Endothelial cell of umbilical vein (primary cell): ENCODE data around the gene SLC44A3. TPM values are rescaled to one million over a fixed set of nuclear protein-coding genes. Genes with fewer than 3 reads are reported as not detected.

Experiments used
- BruUV-seq: library from RNA; stranded (reverse); fragments of 400-500 nt; replicated peaks from 2 replicates; lab custom pipeline; 2021; lab: Mats Ljungman, UMichigan
- CTCF ChIA-PET: fragments of 300-600, 350-600 bp; sonication (Branson Sonifier 250); formaldehyde crosslinking; loops from one replicate; lab custom pipeline; 2021; ENCODE audit warnings: antibody characterized with exemption, inconsistent platforms; lab: Charles Lee
- POLR2A ChIA-PET: fragments of 300-600, 350-600 bp; sonication (Branson Sonifier 250); formaldehyde crosslinking; loops from one replicate; lab custom pipeline; 2021; ENCODE audit warnings: antibody characterized with exemption, inconsistent platforms; lab: Charles Lee
- DNase-seq: peaks from one replicate; pipeline ENCODE4 v3.0.0-alpha.2; 2011; ENCODE audit warnings: low read depth, low spot score
- FAIRE-seq: peaks from 2 replicates; lab custom pipeline; 2011; peaks lifted over from hg19 to GRCh38; lab: Jason Lieb, UNC
- H2AFZ ChIP-seq: 2 replicates; pipeline ENCODE4 v1.6.0; 2012; ENCODE audit warnings: low read depth, low read length, control low read depth, inconsistent platforms
- H3K27ac ChIP-seq: 2 replicates; pipeline ENCODE4 v1.5.1; 2011; ENCODE audit warnings: low read depth, mild to moderate bottlenecking, control low read depth, low read length, moderate library complexity; ENCODE audit not compliant: insufficient read depth
- H3K27me3 ChIP-seq, 2 experiments: 2 replicates each; pipeline versions ENCODE4 v1.6.0 to v1.6.1; 2011; ENCODE audit warnings: low read length in 2 of 2, mixed read lengths in 1 of 2; ENCODE audit not compliant: control insufficient read depth in 2 of 2, insufficient read depth in 2 of 2
- H3K36me3 ChIP-seq, 2 experiments: 2 replicates in 1 of 2; 3 replicates in 1 of 2; pipeline ENCODE4 v1.5.1; 2011; ENCODE audit warnings: low read length in 2 of 2, mild to moderate bottlenecking in 1 of 2, moderate library complexity in 1 of 2; ENCODE audit not compliant: control insufficient read depth in 2 of 2, insufficient read depth in 2 of 2; ENCODE audit errors: extremely low read depth in 1 of 2
- H3K4me1 ChIP-seq: 3 replicates; pipeline ENCODE4 v1.5.1; 2011; ENCODE audit warnings: mild to moderate bottlenecking, low read length; ENCODE audit not compliant: control insufficient read depth, insufficient read depth; ENCODE audit errors: extremely low read depth
- H3K4me2 ChIP-seq: 2 replicates; pipeline ENCODE4 v1.6.1; 2011; ENCODE audit warnings: low read length, control low read depth, mixed read lengths; ENCODE audit not compliant: insufficient read depth
- H3K4me3 ChIP-seq, 3 experiments: fragments of 200-600 bp in 1 of 3; sonication (generic), shearing (Covaris generic) in 1 of 3; replicated peaks in 1 of 3; 2 replicates each; pipeline ENCODE4 v1.5.1; 2011 to 2016; ENCODE audit warnings: control low read depth in 3 of 3, low read length in 3 of 3, mild to moderate bottlenecking in 2 of 3, inconsistent platforms in 1 of 3, low read depth in 1 of 3, moderate library complexity in 1 of 3; ENCODE audit not compliant: insufficient read depth in 1 of 3
- H3K79me2 ChIP-seq: 2 replicates; pipeline ENCODE4 v1.6.0; 2012; ENCODE audit warnings: low read length, inconsistent platforms; ENCODE audit not compliant: control insufficient read depth, insufficient read depth
- H3K9ac ChIP-seq: replicated peaks from 2 replicates; pipeline ENCODE3; 2011; ENCODE audit warnings: low read length, control low read depth; ENCODE audit not compliant: insufficient read depth; ENCODE audit errors: extremely low read depth
- H3K9me1 ChIP-seq: replicated peaks from 3 replicates; pipeline ENCODE4 v1.6.0; 2011; ENCODE audit warnings: mild to moderate bottlenecking, low read length; ENCODE audit not compliant: control insufficient read depth, insufficient read depth; ENCODE audit errors: extremely low read depth
- H3K9me3 ChIP-seq: replicated peaks from 2 replicates; pipeline ENCODE4 v1.5.1; 2012; ENCODE audit warnings: low read length, inconsistent platforms; ENCODE audit not compliant: control insufficient read depth, insufficient read depth
- H4K20me1 ChIP-seq: replicated peaks from 2 replicates; pipeline ENCODE3; 2011; ENCODE audit warnings: mild to moderate bottlenecking, low read length; ENCODE audit not compliant: control insufficient read depth, insufficient read depth; ENCODE audit errors: extremely low read depth
- CTCF ChIP-seq, 2 donors: IDR thresholded peaks; 1 replicate in 1 of 2; 2 replicates in 1 of 2; pipeline ENCODE4 v1.5.1; 2011; ENCODE audit warnings: low read length in 2 of 2, mild to moderate bottlenecking in 2 of 2, moderate library complexity in 2 of 2, control low read depth in 1 of 2, inconsistent platforms in 1 of 2, low read depth in 1 of 2; ENCODE audit not compliant: insufficient read depth in 1 of 2; ENCODE audit errors: extremely low read depth in 1 of 2
- EZH2 ChIP-seq: IDR thresholded peaks from 2 replicates; pipeline ENCODE4 v1.6.1; 2012; ENCODE audit warnings: borderline replicate concordance, low read depth, mild to moderate bottlenecking, moderate library complexity, low read length, inconsistent platforms; ENCODE audit not compliant: severe bottlenecking
- FOS ChIP-seq: IDR thresholded peaks from 2 replicates; pipeline ENCODE4 v1.6.1; 2011; ENCODE audit warnings: mild to moderate bottlenecking, low read length, moderate library complexity, borderline replicate concordance; ENCODE audit not compliant: insufficient read depth
- GATA2 ChIP-seq: IDR thresholded peaks from 2 replicates; pipeline ENCODE4 v1.7.0; 2011; ENCODE audit warnings: low read depth, mild to moderate bottlenecking, moderate library complexity, mixed read lengths, low read length; ENCODE audit not compliant: insufficient read length, insufficient read depth
- JUN ChIP-seq: IDR thresholded peaks from 2 replicates; pipeline ENCODE4 v1.6.1; 2011; ENCODE audit warnings: borderline replicate concordance, low read depth; ENCODE audit not compliant: insufficient read length, insufficient read depth
- MAX ChIP-seq: IDR thresholded peaks from 2 replicates; pipeline ENCODE4 v1.6.1; 2011; ENCODE audit not compliant: insufficient read depth, insufficient read length
- MYC ChIP-seq: IDR thresholded peaks from one replicate; pipeline ENCODE4 v1.6.1; 2011; ENCODE audit warnings: mild to moderate bottlenecking, low read depth, low read length
- POLR2A ChIP-seq: IDR thresholded peaks from 2 replicates; pipeline ENCODE4 v1.6.1; 2012; ENCODE audit warnings: low read depth, mild to moderate bottlenecking, control low read depth, low read length
- POLR2AphosphoS5 ChIP-seq: IDR thresholded peaks from 2 replicates; pipeline ENCODE4 v1.6.1; 2012; ENCODE audit warnings: low read depth, mild to moderate bottlenecking, control low read depth, low read length, moderate library complexity; ENCODE audit not compliant: insufficient read depth
- dilution Hi-C: fragments of 300-500 bp; cut with MboI; formaldehyde crosslinking; loops from one replicate; pipeline ENCODE4 v1.15.0; 2019; ENCODE audit warnings: low sequenced_read_pairs; ENCODE audit not compliant: extremely low pct_ligation_motif_present
- intact Hi-C: fragments of 100-400 bp; cut with micrococcal nuclease; formaldehyde crosslinking; loops from one replicate; pipeline ENCODE4 v1.10.0; 2022
- polyA plus RNA-seq, 4 experiments: library from polyadenylated mRNA; depleted of rRNA in 3 of 4; stranded (reverse) in 3 of 4; unstranded in 1 of 4; fragments of >200 nt; gene quantifications; 2 replicates each; pipeline versions ENCODE4 v1.2.1 to v1.2.3, GENCODE V29; 2011 to 2012; ENCODE audit warnings: missing spikeins in 1 of 4
- total RNA-seq: library from RNA; stranded (reverse); gene quantifications from 2 replicates; pipeline ENCODE4 v1.2.3, GENCODE V29; 2021

Gene SLC44A3
- total and polyA plus RNA-seq, 2 donors (not counting 3 experiments of a cell fraction or from before 2014, with no cell fraction given) = 0.29 to 0.42 TPM

- FAIRE-seq (no peak), DNase-seq (no peak)
- Histone ChIP-seq H3K36me3 (peaks cover 10 to 12% of the 10 kb centered on the region in 2 experiments), H3K9ac (no peak overlapping the region), H3K4me3 (no peak overlapping the region), H3K79me2 (no peaks in the 10 kb centered on the region), H3K4me2 (no peak overlapping the region), H3K9me3 (no peaks in the 10 kb centered on the region), H4K20me1 (no peaks in the 10 kb centered on the region), H3K4me1 (no peaks in the 10 kb centered on the region), H3K9me1 (no peaks in the 10 kb centered on the region), H2AFZ (no peak overlapping the region), H3K27me3 (no peaks in the 10 kb centered on the region), H3K27ac (no peak overlapping the region)
- ChIA-PET CTCF (interaction anchor here (1.0 to 3.2 kb wide), 5 partner anchors 10 to 151 kb away, joined by 3 to 21 read pairs (median 11); no protein-coding TSS in a partner anchor), POLR2A (no interaction called here)
- no TSS peak for BruUV-seq
- TF ChIP-seq MAX = no peak
- TF ChIP-seq FOS = no peak
- TF ChIP-seq MYC = no peak
- no peak for TF ChIP-seq POLR2AphosphoS5
- TF ChIP-seq POLR2A = no peak
- TF ChIP-seq EZH2 = no peak
- no peak for TF ChIP-seq GATA2
- TF ChIP-seq CTCF (IDR thresholded peaks at IDR 0.05; ENCODE audit: extremely low read depth in 1 of 2, insufficient read depth in 1 of 2, low read depth in 1 of 2, low read length in 2 of 2) = no peak
- no peak for TF ChIP-seq JUN
- intact Hi-C loops (no loop called here), dilution Hi-C loops (no loop called here)
Observed at GRCh38 chr1:94892604-94893254, 72.6 kb downstream of the SLC44A3 start.
